Peyer's patch (tissue), 4 donors: ENCODE results near the gene ETV3. TPM values are rescaled to one million over a fixed set of nuclear protein-coding genes. Genes with fewer than 3 reads are reported as not detected.

Source experiments
- DNase-seq, 3 donors: peaks; one replicate each; pipeline ENCODE4 v3.0.0-alpha.2; 2017 to 2019
- H3K27ac ChIP-seq, 4 donors: fragments of 200-600 bp; sonication (generic); one replicate each; pipeline ENCODE4 v1.5.1; 2016 to 2019
- H3K27me3 ChIP-seq, 2 donors: fragments of 200-600 bp; sonication (generic); one replicate each; pipeline ENCODE4 v1.5.1; 2019
- H3K36me3 ChIP-seq, 3 donors: fragments of 200-600 bp; sonication (generic); one replicate each; pipeline ENCODE4 v1.5.1; 2016 to 2019
- H3K4me1 ChIP-seq, 4 donors: fragments of 200-600 bp; sonication (generic); one replicate each; pipeline ENCODE4 v1.5.1; 2016 to 2019
- H3K4me3 ChIP-seq, 4 donors: fragments of 200-600 bp; sonication (generic); 1 replicate in 3 of 4; 2 replicates in 1 of 4; pipeline ENCODE4 v1.5.1; 2016 to 2019; ENCODE audit warnings: mild to moderate bottlenecking in 1 of 4
- H3K9me3 ChIP-seq, 4 donors: fragments of 200-600 bp; sonication (generic); one replicate each; pipeline ENCODE4 v1.5.1; 2016 to 2019; ENCODE audit warnings: mild to moderate bottlenecking in 1 of 4
- POLR2A ChIP-seq, 2 donors: fragments of 450-650 bp; IDR thresholded peaks; one replicate each; pipeline ENCODE4 v1.5.1; 2017; ENCODE audit warnings: antibody characterized with exemption in 2 of 2, mild to moderate bottlenecking in 2 of 2, moderate library complexity in 2 of 2
- total RNA-seq, 4 donors: library from RNA; depleted of rRNA; stranded (reverse); fragments of >200 nt; gene quantifications; one replicate each; pipeline ENCODE4 v1.1.0, GENCODE V29; 2016
- TF ChIP-seq, protein P1 (sequence below), 6 experiments: fragments of 450-650 bp in 4 of 6; fragments of 200-600 bp in 2 of 6; sonication (generic) in 1 of 6; IDR thresholded peaks; one replicate each; pipeline ENCODE4 v1.5.1; 2017 to 2019; ENCODE audit warnings: antibody characterized with exemption in 6 of 6, mild to moderate bottlenecking in 3 of 6, moderate library complexity in 1 of 6

The ETV3 gene
- total RNA-seq, 4 donors from 2014 or later: 10.7 to 25.8 (median 20.2) TPM

DNA sequence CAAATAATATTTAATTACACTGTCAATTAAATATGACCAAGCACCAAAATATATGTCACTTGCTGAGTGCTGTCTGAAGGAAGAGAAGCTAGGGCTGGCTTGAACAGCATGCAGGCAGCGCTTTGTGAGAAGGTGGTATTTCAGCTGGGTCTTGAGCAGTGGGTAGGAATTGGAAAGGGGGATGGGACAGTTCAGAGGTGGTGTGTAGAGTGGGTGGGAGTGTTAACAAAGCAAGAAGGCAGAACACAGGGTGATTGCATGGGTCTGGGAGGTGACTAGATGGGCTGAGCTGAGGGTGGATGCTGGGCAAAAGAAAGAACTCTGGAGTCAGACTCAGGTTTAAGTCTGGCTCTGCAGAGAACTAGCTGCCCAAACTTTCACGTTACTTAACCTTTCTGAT lies 14.3 kb upstream of the ETV3 start:
- no peak for DNase-seq
- TF ChIP-seq, protein P1, sequence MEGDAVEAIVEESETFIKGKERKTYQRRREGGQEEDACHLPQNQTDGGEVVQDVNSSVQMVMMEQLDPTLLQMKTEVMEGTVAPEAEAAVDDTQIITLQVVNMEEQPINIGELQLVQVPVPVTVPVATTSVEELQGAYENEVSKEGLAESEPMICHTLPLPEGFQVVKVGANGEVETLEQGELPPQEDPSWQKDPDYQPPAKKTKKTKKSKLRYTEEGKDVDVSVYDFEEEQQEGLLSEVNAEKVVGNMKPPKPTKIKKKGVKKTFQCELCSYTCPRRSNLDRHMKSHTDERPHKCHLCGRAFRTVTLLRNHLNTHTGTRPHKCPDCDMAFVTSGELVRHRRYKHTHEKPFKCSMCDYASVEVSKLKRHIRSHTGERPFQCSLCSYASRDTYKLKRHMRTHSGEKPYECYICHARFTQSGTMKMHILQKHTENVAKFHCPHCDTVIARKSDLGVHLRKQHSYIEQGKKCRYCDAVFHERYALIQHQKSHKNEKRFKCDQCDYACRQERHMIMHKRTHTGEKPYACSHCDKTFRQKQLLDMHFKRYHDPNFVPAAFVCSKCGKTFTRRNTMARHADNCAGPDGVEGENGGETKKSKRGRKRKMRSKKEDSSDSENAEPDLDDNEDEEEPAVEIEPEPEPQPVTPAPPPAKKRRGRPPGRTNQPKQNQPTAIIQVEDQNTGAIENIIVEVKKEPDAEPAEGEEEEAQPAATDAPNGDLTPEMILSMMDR (IDR thresholded peaks at IDR 0.05): no peak
- no peak for TF ChIP-seq POLR2A (IDR thresholded peaks at IDR 0.05)
- Histone ChIP-seq H3K27ac (no peak overlapping the region), H3K4me3 (no peak overlapping the region), H3K36me3 (no peaks in the 10 kb centered on the region), H3K27me3 (no peaks in the 10 kb centered on the region), H3K4me1 (peaks cover 0 to 30% (median 8%) of the 10 kb centered on the region in 4 donors), H3K9me3 (no peaks in the 10 kb centered on the region)

DNA sequence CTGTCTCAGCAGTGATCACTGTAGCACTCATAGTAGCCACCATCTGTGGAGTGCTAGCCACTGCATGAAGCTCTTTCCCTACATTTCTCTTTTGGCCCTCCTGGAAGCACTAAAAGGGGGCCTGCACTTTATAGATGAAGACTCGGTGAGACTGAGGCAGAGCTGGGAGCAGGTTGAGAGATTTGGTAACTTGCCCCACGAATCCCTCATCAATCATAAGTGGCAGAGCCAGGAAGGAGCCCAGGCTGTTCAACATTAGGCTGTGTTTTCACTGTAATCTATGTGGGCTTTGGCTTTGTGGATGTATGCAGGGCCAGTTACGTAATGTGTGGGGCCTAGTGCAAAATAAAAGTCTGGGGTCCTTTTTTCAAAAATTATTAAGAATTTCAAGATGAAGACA lies 13.3 kb upstream of the ETV3 start:
- Histone ChIP-seq H3K27ac (no peak overlapping the region), H3K9me3 (no peaks in the 10 kb centered on the region), H3K4me1 (peaks cover 0 to 30% (median 8%) of the 10 kb centered on the region in 4 donors), H3K36me3 (no peaks in the 10 kb centered on the region), H3K4me3 (no peak overlapping the region), H3K27me3 (no peaks in the 10 kb centered on the region)
- TF ChIP-seq POLR2A (IDR thresholded peaks at IDR 0.05): no peak
- TF ChIP-seq, protein P1 (IDR thresholded peaks at IDR 0.05): no peak
- no peak for DNase-seq

DNA sequence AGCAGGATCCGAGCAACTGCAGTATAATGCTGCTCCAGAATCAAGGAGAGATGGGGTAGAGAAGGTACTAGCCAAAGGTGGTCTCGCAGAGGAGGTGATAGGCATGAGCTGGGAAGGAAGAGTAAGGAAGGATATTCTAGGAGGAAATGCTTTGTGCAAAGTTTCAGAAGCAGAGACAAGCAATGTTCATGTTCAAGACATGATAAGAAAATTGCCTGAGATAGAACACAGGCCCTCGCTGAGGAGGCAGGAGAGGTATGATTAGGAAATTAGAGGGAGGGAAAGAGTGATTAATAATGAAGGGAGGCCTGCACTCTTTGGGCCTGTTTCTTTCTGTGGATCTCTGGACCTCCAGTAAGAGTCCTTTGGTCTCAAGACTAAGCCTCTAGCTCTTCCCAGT lies 12.9 kb upstream of the ETV3 start:
- Histone ChIP-seq H3K4me1 (peaks cover 0 to 28% (median 8%) of the 10 kb centered on the region in 4 donors), H3K4me3 (no peak overlapping the region), H3K36me3 (no peaks in the 10 kb centered on the region), H3K9me3 (no peaks in the 10 kb centered on the region), H3K27me3 (no peaks in the 10 kb centered on the region), H3K27ac (no peak overlapping the region)
- no peak for DNase-seq
- TF ChIP-seq, protein P1 (IDR thresholded peaks at IDR 0.05): no peak
- no peak for TF ChIP-seq POLR2A (IDR thresholded peaks at IDR 0.05)

DNA sequence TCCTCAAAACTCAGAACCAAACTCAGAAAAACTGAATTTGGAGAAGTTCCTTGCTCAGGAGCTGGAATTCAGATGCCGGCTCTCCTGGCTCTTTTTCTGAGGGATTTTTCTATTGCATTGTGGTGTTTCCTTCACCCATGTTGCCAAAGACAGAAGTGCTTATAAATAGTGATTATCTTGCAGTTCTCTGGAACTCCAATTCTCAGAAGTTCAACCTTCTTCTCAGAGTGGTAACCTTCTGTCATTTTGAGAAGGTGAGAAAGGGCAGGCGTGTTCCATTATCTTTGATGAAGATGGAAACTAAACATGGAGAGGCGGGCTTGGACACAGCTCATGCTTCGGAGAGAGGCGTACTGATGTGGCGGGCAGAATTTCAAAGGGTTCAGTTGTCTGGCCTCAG lies 12.4 kb upstream of the ETV3 start:
- H3K27me3 ChIP-seq: no peaks in the 10 kb centered on the region
- no peak overlapping the region for H3K4me3 ChIP-seq
- H3K36me3 ChIP-seq: no peaks in the 10 kb centered on the region
- TF ChIP-seq, protein P1 (IDR thresholded peaks at IDR 0.05): no peak
- no peak for TF ChIP-seq POLR2A (IDR thresholded peaks at IDR 0.05)
- DNase-seq: no peak
- peaks cover 0 to 24% (median 7%) of the 10 kb centered on the region in 4 donors for H3K4me1 ChIP-seq
- H3K27ac ChIP-seq: no peak overlapping the region
- H3K9me3 ChIP-seq: no peaks in the 10 kb centered on the region

DNA sequence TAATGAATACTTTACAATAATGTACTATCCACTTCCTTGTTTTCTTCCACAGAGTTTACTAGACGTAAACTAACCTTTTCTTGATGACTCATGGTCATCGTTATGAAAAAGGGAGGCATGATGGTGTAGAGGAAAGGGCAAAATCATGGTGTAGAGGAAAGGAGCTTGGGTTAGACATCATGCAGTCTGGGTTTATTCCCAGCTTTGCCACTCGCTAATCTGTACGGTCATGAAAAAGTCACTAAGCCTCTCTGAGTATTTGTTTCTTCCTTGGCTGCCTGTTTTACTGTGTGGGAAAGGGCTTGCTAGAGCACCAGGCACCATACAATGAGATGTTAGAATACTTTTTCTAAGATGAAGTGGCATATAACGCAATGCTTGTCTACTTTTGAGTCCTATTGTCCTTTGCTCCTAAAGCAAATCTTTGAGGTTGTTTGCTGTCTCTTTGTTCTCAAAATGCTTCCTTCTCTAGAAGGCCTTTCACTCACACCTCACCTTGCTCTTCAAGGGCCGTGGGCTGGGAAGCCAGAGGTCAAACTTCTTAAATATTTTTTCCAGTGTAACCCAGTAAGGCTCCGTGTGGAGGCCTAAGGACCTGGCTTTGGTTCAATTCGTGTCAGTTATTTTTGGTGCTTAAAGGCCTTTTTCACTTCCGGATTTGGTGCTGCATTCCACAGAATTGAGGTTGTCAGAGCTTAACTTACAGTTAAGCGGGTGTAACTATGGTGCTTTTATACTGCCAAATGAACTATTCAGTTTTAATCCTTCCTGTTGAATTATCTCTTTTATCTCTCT lies 9.9 kb upstream of the ETV3 start:
- Histone ChIP-seq H3K4me3 (no peak overlapping the region), H3K27ac (no peak overlapping the region), H3K36me3 (no peaks in the 10 kb centered on the region), H3K27me3 (no peaks in the 10 kb centered on the region), H3K9me3 (no peaks in the 10 kb centered on the region), H3K4me1 (no peaks in the 10 kb centered on the region)
- TF ChIP-seq, protein P1 (IDR thresholded peaks at IDR 0.05): no peak
- no peak for TF ChIP-seq POLR2A (IDR thresholded peaks at IDR 0.05)
- DNase-seq: no peak
